GM23338 (cell line): ENCODE data around the gene MAST3.

Experiments used
- CREB1 ChIP-seq: fragments of 250-450 bp; sonication (Bioruptor Pico); IDR thresholded peaks from 2 replicates; pipeline ENCODE4 v1.5.0; 2020; ENCODE audit warnings: low read depth, mild to moderate bottlenecking, moderate library complexity
- CTCF ChIP-seq, 2 experiments: fragments of 200-600 bp in 1 of 2; sonication (generic) in 1 of 2; conservative IDR thresholded peaks; 2 replicates each; pipeline versions ENCODE4 v1.5.1 to v1.6.1; 2016 to 2017; ENCODE audit warnings: antibody characterized with exemption in 2 of 2, low read depth in 2 of 2, mild to moderate bottlenecking in 2 of 2, moderate library complexity in 1 of 2
- JUNB ChIP-seq: IDR thresholded peaks from one replicate; pipeline ENCODE4 v1.6.1; 2016; ENCODE audit warnings: antibody characterized with exemption; ENCODE audit not compliant: unreplicated experiment
- POLR2AphosphoS5 ChIP-seq: IDR thresholded peaks from 2 replicates; pipeline ENCODE4 v1.6.1; 2016; ENCODE audit warnings: antibody characterized with exemption, low read depth

GRCh38 chr19:18179957-18180356 is 82.4 kb downstream of the MAST3 start:
- no peak for TF ChIP-seq CTCF (conservative IDR thresholded peaks at IDR 0.05; ENCODE audit: low read depth in 2 of 2)
- TF ChIP-seq POLR2AphosphoS5: no peak
- TF ChIP-seq CREB1: no peak
- no peak for TF ChIP-seq JUNB
